ENCODE data around the gene LAGE3. TPM values are rescaled to one million over a fixed set of nuclear protein-coding genes. Genes with fewer than 3 reads are reported as not detected.
A peak's percentile ranks its signal among the peaks of the same experiment; 100 is the strongest.

The LAGE3 gene
- total RNA-seq, 4 donors from 2014 or later = 26.0 to 72.5 (median 29.3) TPM

GRCh38 chrX:154515090-154515965 lies 36.2 kb upstream of the LAGE3 start:
- H3K27ac ChIP-seq = peak overlapping the region; percentile 88 to 96 (median 95)
- no peaks in the 10 kb centered on the region for H3K9me3 ChIP-seq
- no peaks in the 10 kb centered on the region for H3K27me3 ChIP-seq
- TF ChIP-seq CTCF (IDR thresholded peaks at IDR 0.05 in 4 of 5, conservative IDR thresholded peaks at IDR 0.05 in 1 of 5) (no peak), POLR2A (IDR thresholded peaks at IDR 0.05) (no peak)
- H3K36me3 ChIP-seq = no peaks in the 10 kb centered on the region
- peak in 1 of 2 donors; percentile 38 for DNase-seq
- ATAC-seq = peak; percentile 25 to 42
- peak overlapping the region; percentile 68 to 89 (median 72) for H3K4me3 ChIP-seq
- in situ Hi-C loops (cut with MboI; ENCODE audit: low sequenced_read_pairs in 4 of 4) = no loop called here
- H3K4me1 ChIP-seq = peaks cover 0 to 12% of the 10 kb centered on the region in 2 donors
- intact Hi-C loops (cut with DNase I; ENCODE audit: low total_unique reads) = loop anchor here (5.0 to 10.0 kb wide), 2 partner anchors 118 to 591 kb away; partner anchors contain the start of genes ARHGAP4 and RPL10

GRCh38 chrX:154513716-154514115 lies 34.6 kb upstream of the LAGE3 start:
- no peaks in the 10 kb centered on the region for H3K36me3 ChIP-seq
- intact Hi-C loops (cut with DNase I; ENCODE audit: low total_unique reads) (loop anchor here (10.0 kb wide), 1 partner anchor 589 kb away; the partner anchor contains the start of gene ARHGAP4), in situ Hi-C loops (cut with MboI; ENCODE audit: low sequenced_read_pairs in 4 of 4) (no loop called here)
- no peak for TF ChIP-seq POLR2A (IDR thresholded peaks at IDR 0.05)
- TF ChIP-seq CTCF (IDR thresholded peaks at IDR 0.05 in 4 of 5, conservative IDR thresholded peaks at IDR 0.05 in 1 of 5) = no peak
- no peaks in the 10 kb centered on the region for H3K27me3 ChIP-seq
- no peaks in the 10 kb centered on the region for H3K9me3 ChIP-seq
- DNase-seq = no peak
- ATAC-seq = no peak
- H3K27ac ChIP-seq = no peak overlapping the region
- no peak overlapping the region for H3K4me3 ChIP-seq
- peaks cover 0 to 12% of the 10 kb centered on the region in 2 donors for H3K4me1 ChIP-seq

GRCh38 chrX:154512879-154513553 lies 33.9 kb upstream of the LAGE3 start:
- ATAC-seq (no peak), DNase-seq (no peak)
- Histone ChIP-seq H3K36me3 (no peaks in the 10 kb centered on the region), H3K4me3 (no peak overlapping the region), H3K27me3 (no peaks in the 10 kb centered on the region), H3K9me3 (no peaks in the 10 kb centered on the region), H3K4me1 (peaks cover 0 to 12% of the 10 kb centered on the region in 2 donors), H3K27ac (no peak overlapping the region)
- in situ Hi-C loops (cut with MboI; ENCODE audit: low sequenced_read_pairs in 4 of 4) = no loop called here
- intact Hi-C loops (cut with DNase I; ENCODE audit: low total_unique reads) = loop anchor here (10.0 kb wide), 1 partner anchor 588 kb away; the partner anchor contains the start of gene ARHGAP4
- no peak for TF ChIP-seq CTCF (IDR thresholded peaks at IDR 0.05 in 4 of 5, conservative IDR thresholded peaks at IDR 0.05 in 1 of 5)
- TF ChIP-seq POLR2A (IDR thresholded peaks at IDR 0.05) = no peak

- H3K4me3 ChIP-seq = no peak overlapping the region
- H3K36me3 ChIP-seq = no peaks in the 10 kb centered on the region
- TF ChIP-seq POLR2A (IDR thresholded peaks at IDR 0.05) = no peak
- no peak for TF ChIP-seq CTCF (IDR thresholded peaks at IDR 0.05 in 4 of 5, conservative IDR thresholded peaks at IDR 0.05 in 1 of 5)
- H3K27me3 ChIP-seq = no peaks in the 10 kb centered on the region
- in situ Hi-C loops (cut with MboI; ENCODE audit: low sequenced_read_pairs in 4 of 4) (no loop called here), intact Hi-C loops (cut with DNase I; ENCODE audit: low total_unique reads) (loop anchor here (10.0 kb wide), 1 partner anchor 587 kb away; the partner anchor contains the start of gene ARHGAP4)
- DNase-seq (no peak), ATAC-seq (no peak)
- H3K9me3 ChIP-seq = no peaks in the 10 kb centered on the region
- H3K4me1 ChIP-seq = peaks cover 0 to 9% of the 10 kb centered on the region in 2 donors
- H3K27ac ChIP-seq = no peak overlapping the region
Measured at GRCh38 chrX:154511761-154512160, 32.7 kb upstream of the LAGE3 start.
